ENCODE measurements around the gene EXOC4. TPM values are rescaled to one million over a fixed set of nuclear protein-coding genes. Genes with fewer than 3 reads are reported as not detected.

The EXOC4 gene
- total and polyA plus RNA-seq, 2 experiments from 2014 or later = 23.9 to 51.7 TPM

- H3K4me2 ChIP-seq (ENCODE audit: unreplicated experiment) = no peak overlapping the region
- H3K79me2 ChIP-seq (ENCODE audit: insufficient read depth) = 0 out of 2 replicates have a peak, but pooled peaks cover 3% of the 10 kb centered on the region
- H3F3A ChIP-seq (ENCODE audit: insufficient read depth) = no peaks in the 10 kb centered on the region
- no peak for TF ChIP-seq EZH2 (IDR thresholded peaks at IDR 0.05; ENCODE audit: insufficient read depth, poor library complexity, severe bottlenecking)
- no peak for TF ChIP-seq EZH2phosphoT487 (IDR thresholded peaks at IDR 0.05; ENCODE audit: insufficient read depth, low read depth)
- 100% methylated on average over 1 of the region's 1 CpG for WGBS, 2 experiments (ENCODE audit: low coverage in 1 of 2, low lambda C conversion rate in 2 of 2, missing lambda C conversion rate in 2 of 2)
- no peaks in the 10 kb centered on the region for H3K27me3 ChIP-seq (replicated peaks; ENCODE audit: insufficient read depth)
- in situ Hi-C loops (cut with MboI) = no loop called here
- H3K4me1 ChIP-seq (ENCODE audit: insufficient read depth) = no peaks in the 10 kb centered on the region
- no peak overlapping the region for H2AFZ ChIP-seq
- DNase-seq = no peak
- H4K20me1 ChIP-seq (ENCODE audit: insufficient read depth) = no peaks in the 10 kb centered on the region
- no peak overlapping the region for H3K4me3 ChIP-seq
- H3K9ac ChIP-seq = no peak overlapping the region
- no peaks in the 10 kb centered on the region for H3K9me2 ChIP-seq (ENCODE audit: insufficient read depth)
- H3K9me3 ChIP-seq (ENCODE audit: low read depth) = no peaks in the 10 kb centered on the region
- H3K36me3 ChIP-seq (ENCODE audit: low read depth) = peaks cover 20% of the 10 kb centered on the region; the same call in 1 of the 2 replicates
- H3K27ac ChIP-seq = no peak overlapping the region
Measured at GRCh38 chr7:133303372-133303771, 50.5 kb downstream of the EXOC4 start.

GRCh38 chr7:133303931-133304330 is 51.1 kb downstream of the EXOC4 start:
- Histone ChIP-seq H3K4me1 (ENCODE audit: insufficient read depth) (no peaks in the 10 kb centered on the region), H3F3A (ENCODE audit: insufficient read depth) (no peaks in the 10 kb centered on the region), H3K27ac (no peak overlapping the region), H3K9me3 (ENCODE audit: low read depth) (no peaks in the 10 kb centered on the region), H3K79me2 (ENCODE audit: insufficient read depth) (0 out of 2 replicates have a peak, but pooled peaks cover 3% of the 10 kb centered on the region), H3K4me3 (no peak overlapping the region), H3K27me3 (replicated peaks; ENCODE audit: insufficient read depth) (no peaks in the 10 kb centered on the region), H2AFZ (no peak overlapping the region), H3K36me3 (ENCODE audit: low read depth) (peaks cover 22% of the 10 kb centered on the region; the same call in 1 of the 2 replicates), H3K9ac (no peak overlapping the region), H4K20me1 (ENCODE audit: insufficient read depth) (no peaks in the 10 kb centered on the region), H3K4me2 (ENCODE audit: unreplicated experiment) (no peak overlapping the region), H3K9me2 (ENCODE audit: insufficient read depth) (no peaks in the 10 kb centered on the region)
- 70 to 75% methylated on average over 2 of the region's 2 CpGs for WGBS, 2 experiments (ENCODE audit: low coverage in 1 of 2, low lambda C conversion rate in 2 of 2, missing lambda C conversion rate in 2 of 2)
- in situ Hi-C loops (cut with MboI) = no loop called here
- no peak for DNase-seq
- TF ChIP-seq EZH2 (IDR thresholded peaks at IDR 0.05; ENCODE audit: insufficient read depth, poor library complexity, severe bottlenecking) (no peak), EZH2phosphoT487 (IDR thresholded peaks at IDR 0.05; ENCODE audit: insufficient read depth, low read depth) (no peak)

- Histone ChIP-seq H3K9me2 (ENCODE audit: insufficient read depth) (no peaks in the 10 kb centered on the region), H4K20me1 (ENCODE audit: insufficient read depth) (no peaks in the 10 kb centered on the region), H3K27ac (no peak overlapping the region), H3K9me3 (ENCODE audit: low read depth) (no peaks in the 10 kb centered on the region), H3F3A (ENCODE audit: insufficient read depth) (no peaks in the 10 kb centered on the region), H3K79me2 (ENCODE audit: insufficient read depth) (no peaks in the 10 kb centered on the region), H3K36me3 (ENCODE audit: low read depth) (peaks cover 26% of the 10 kb centered on the region; the same call in 1 of the 2 replicates), H3K27me3 (replicated peaks; ENCODE audit: insufficient read depth) (no peaks in the 10 kb centered on the region), H2AFZ (no peak overlapping the region), H3K4me2 (ENCODE audit: unreplicated experiment) (no peak overlapping the region), H3K4me3 (no peak overlapping the region), H3K4me1 (ENCODE audit: insufficient read depth) (no peaks in the 10 kb centered on the region), H3K9ac (no peak overlapping the region)
- DNase-seq = no peak
- 96 to 98% methylated on average over 6 of the region's 6 CpGs for WGBS, 2 experiments (ENCODE audit: low coverage in 1 of 2, low lambda C conversion rate in 2 of 2, missing lambda C conversion rate in 2 of 2)
- TF ChIP-seq EZH2 (IDR thresholded peaks at IDR 0.05; ENCODE audit: insufficient read depth, poor library complexity, severe bottlenecking) (no peak), EZH2phosphoT487 (IDR thresholded peaks at IDR 0.05; ENCODE audit: insufficient read depth, low read depth) (no peak)
- in situ Hi-C loops (cut with MboI) = no loop called here
Measured at GRCh38 chr7:133309333-133309732, 56.5 kb downstream of the EXOC4 start.

GRCh38 chr7:133310232-133310862 is 57.5 kb downstream of the EXOC4 start:
- Histone ChIP-seq H4K20me1 (ENCODE audit: insufficient read depth) (no peaks in the 10 kb centered on the region), H3K4me3 (no peak overlapping the region), H3K9me3 (ENCODE audit: low read depth) (no peaks in the 10 kb centered on the region), H3K36me3 (ENCODE audit: low read depth) (peaks cover 26% of the 10 kb centered on the region; the same call in 1 of the 2 replicates), H3K4me1 (ENCODE audit: insufficient read depth) (peaks cover 3% of the 10 kb centered on the region), H2AFZ (no peak overlapping the region), H3K79me2 (ENCODE audit: insufficient read depth) (no peaks in the 10 kb centered on the region), H3F3A (ENCODE audit: insufficient read depth) (peaks cover 9% of the 10 kb centered on the region; the same call in 1 of the 2 replicates), H3K27ac (no peak overlapping the region), H3K9ac (no peak overlapping the region), H3K27me3 (replicated peaks; ENCODE audit: insufficient read depth) (no peaks in the 10 kb centered on the region), H3K4me2 (ENCODE audit: unreplicated experiment) (no peak overlapping the region), H3K9me2 (ENCODE audit: insufficient read depth) (no peaks in the 10 kb centered on the region)
- in situ Hi-C loops (cut with MboI) = no loop called here
- no peak for DNase-seq
- no peak for TF ChIP-seq EZH2 (IDR thresholded peaks at IDR 0.05; ENCODE audit: insufficient read depth, poor library complexity, severe bottlenecking)
- TF ChIP-seq EZH2phosphoT487 (IDR thresholded peaks at IDR 0.05; ENCODE audit: insufficient read depth, low read depth) = no peak
- 82 to 87% methylated on average over 3 of the region's 3 CpGs for WGBS, 2 experiments (ENCODE audit: low coverage in 1 of 2, low lambda C conversion rate in 2 of 2, missing lambda C conversion rate in 2 of 2)
